ENCODE data around the gene TMEM213. TPM values are rescaled to one million over a fixed set of nuclear protein-coding genes. Genes with fewer than 3 reads are reported as not detected.

TMEM213 gene
- total RNA-seq, 4 donors from 2014 or later = not detected

DNA sequence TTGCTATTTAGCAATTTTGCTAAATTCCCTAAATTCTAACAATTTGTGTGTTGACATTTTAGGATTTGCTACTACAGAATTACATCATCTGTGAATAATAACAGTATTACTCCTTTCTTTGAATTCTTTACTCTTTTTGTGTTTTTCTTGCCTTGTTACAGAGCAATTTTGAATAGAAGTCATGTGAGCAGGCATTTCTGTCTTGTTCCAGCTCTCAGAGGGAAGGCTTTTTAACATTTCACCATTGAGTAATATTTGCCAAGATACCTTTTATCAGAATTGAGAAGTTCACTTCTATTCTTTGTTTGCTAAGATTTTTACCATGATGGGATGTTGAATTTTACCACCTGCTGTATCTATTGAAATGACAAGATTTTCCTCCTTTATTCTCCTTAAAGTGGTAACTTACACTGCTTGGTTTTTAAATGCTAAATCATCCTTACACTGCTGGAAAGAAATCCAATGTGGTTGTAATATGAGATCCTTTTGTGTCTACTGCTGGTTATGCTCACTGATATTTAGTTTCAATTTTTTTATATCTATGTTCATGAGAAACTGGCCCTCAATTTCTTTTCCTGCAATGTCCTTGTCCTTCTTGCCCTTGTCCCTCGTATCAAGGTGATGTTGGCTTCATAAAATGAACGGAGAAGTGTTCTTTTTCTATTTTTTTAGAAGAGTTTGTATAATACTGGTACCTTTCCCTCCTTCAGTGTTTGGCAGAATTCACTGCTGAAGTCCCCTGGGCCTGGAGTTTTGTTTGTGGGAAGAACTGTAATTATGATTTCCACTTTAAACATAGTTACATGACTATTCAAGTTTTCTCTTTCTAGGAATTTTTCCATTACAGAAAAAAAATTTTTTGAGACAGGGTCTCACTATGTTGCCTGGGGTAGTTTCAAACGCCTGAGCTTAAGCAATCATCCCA, 50.5 kb downstream of the TMEM213 start:
- Histone ChIP-seq H3K27ac (no peak overlapping the region), H3K27me3 (no peaks in the 10 kb centered on the region), H3K36me3 (peaks cover 0 to 4% (median 0%) of the 10 kb centered on the region in 4 donors), H3K9me3 (no peaks in the 10 kb centered on the region), H3K4me3 (no peak overlapping the region), H3K4me1 (no peaks in the 10 kb centered on the region)
- TF ChIP-seq POLR2AphosphoS5 (IDR thresholded peaks at IDR 0.05) = no peak
- TF ChIP-seq, protein P1, sequence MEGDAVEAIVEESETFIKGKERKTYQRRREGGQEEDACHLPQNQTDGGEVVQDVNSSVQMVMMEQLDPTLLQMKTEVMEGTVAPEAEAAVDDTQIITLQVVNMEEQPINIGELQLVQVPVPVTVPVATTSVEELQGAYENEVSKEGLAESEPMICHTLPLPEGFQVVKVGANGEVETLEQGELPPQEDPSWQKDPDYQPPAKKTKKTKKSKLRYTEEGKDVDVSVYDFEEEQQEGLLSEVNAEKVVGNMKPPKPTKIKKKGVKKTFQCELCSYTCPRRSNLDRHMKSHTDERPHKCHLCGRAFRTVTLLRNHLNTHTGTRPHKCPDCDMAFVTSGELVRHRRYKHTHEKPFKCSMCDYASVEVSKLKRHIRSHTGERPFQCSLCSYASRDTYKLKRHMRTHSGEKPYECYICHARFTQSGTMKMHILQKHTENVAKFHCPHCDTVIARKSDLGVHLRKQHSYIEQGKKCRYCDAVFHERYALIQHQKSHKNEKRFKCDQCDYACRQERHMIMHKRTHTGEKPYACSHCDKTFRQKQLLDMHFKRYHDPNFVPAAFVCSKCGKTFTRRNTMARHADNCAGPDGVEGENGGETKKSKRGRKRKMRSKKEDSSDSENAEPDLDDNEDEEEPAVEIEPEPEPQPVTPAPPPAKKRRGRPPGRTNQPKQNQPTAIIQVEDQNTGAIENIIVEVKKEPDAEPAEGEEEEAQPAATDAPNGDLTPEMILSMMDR (IDR thresholded peaks at IDR 0.05) = no peak
- in situ Hi-C loops (cut with MboI; ENCODE audit: low pct_ligation_motif_present in 1 of 4, low pct_unique_long_range_greater_than_20kb in 1 of 4, low sequenced_read_pairs in 3 of 4) = no loop called here
- intact Hi-C loops (cut with DNase I; ENCODE audit: low total_unique reads) = no loop called here
- WGBS, 2 donors (ENCODE audit: low coverage in 1 of 2) = 63 to 70% methylated on average over 3 of the region's 3 CpGs
- no peak for DNase-seq

DNA sequence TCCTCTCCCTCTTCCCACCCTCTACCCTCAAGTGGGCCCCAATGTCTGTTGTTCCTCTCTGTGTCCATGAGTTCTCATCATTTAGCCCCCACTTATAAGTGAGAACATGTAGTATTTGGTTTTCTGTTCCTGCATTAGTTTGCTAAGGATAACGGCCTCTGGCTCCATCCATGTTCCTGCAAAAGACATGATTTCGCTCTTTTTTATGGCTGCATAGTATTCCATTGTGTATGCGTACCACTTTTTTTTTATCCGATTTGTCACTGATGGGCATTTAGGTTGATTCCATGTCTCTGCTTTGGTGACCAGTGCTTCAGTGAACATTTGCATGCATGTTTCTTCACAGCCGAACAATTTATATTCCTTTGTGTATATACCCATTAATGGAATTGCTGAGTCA, 51.9 kb downstream of the TMEM213 start:
- no peak for DNase-seq
- Histone ChIP-seq H3K4me3 (no peak overlapping the region), H3K9me3 (no peaks in the 10 kb centered on the region), H3K27ac (no peak overlapping the region), H3K4me1 (no peaks in the 10 kb centered on the region), H3K27me3 (no peaks in the 10 kb centered on the region), H3K36me3 (peaks cover 0 to 4% (median 0%) of the 10 kb centered on the region in 4 donors)
- intact Hi-C loops (cut with DNase I; ENCODE audit: low total_unique reads) = no loop called here
- in situ Hi-C loops (cut with MboI; ENCODE audit: low pct_ligation_motif_present in 1 of 4, low pct_unique_long_range_greater_than_20kb in 1 of 4, low sequenced_read_pairs in 3 of 4) = no loop called here
- WGBS, 2 donors (ENCODE audit: low coverage in 1 of 2) = 88 to 90% methylated on average over 5 of the region's 5 CpGs
- TF ChIP-seq POLR2AphosphoS5 (IDR thresholded peaks at IDR 0.05) (no peak), EP300 (IDR thresholded peaks at IDR 0.05; ENCODE audit: low read depth) (no peak), POLR2A (IDR thresholded peaks at IDR 0.05) (no peak)
- TF ChIP-seq, protein P1 (IDR thresholded peaks at IDR 0.05) = no peak

DNA sequence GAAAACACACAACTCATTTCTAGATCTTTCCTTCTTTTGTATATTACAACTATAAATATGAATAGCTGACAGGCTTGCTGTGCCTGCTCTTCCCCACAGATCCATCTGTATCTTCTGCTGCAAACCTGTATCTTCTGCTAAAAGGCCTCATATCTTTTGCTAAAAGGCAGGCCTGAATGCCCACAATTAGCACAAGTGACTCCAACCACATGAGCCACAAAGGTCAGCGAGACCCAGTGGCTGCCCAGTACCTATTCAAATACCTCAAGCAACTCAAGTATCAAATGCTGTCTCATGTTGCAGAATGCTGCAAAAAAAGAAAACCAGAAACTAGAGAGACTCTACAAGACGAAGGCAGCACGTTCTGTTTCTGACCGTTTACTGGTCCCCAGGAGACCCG, 54.7 kb downstream of the TMEM213 start:
- intact Hi-C loops (cut with DNase I; ENCODE audit: low total_unique reads) = no loop called here

DNA sequence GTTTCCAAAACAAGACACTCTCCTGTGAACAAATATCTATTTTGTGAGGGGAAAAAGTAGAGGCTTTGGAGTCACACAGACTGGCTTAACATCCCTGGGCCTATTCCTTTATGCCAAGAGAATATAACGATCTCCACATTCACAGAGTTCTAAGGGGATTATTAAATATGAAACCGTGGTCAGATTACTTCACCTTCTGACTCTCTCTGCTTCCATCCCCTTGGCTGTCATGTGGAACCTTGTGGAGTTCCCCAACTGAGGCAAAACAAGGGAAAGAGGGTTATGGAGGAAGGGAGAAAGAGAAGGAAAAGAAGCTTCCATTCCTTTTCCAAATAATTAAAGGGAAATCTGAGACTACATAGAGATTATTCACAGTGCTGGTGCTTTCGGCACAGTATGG, 55.7 kb downstream of the TMEM213 start:
- TF ChIP-seq EP300 (IDR thresholded peaks at IDR 0.05; ENCODE audit: low read depth) (no peak), POLR2A (IDR thresholded peaks at IDR 0.05) (no peak), POLR2AphosphoS5 (IDR thresholded peaks at IDR 0.05) (no peak)
- intact Hi-C loops (cut with DNase I; ENCODE audit: low total_unique reads) (no loop called here), in situ Hi-C loops (cut with MboI; ENCODE audit: low pct_ligation_motif_present in 1 of 4, low pct_unique_long_range_greater_than_20kb in 1 of 4, low sequenced_read_pairs in 3 of 4) (no loop called here)
- Histone ChIP-seq H3K9me3 (peaks cover 0 to 4% of the 10 kb centered on the region in 2 donors), H3K4me1 (no peaks in the 10 kb centered on the region), H3K27ac (no peak overlapping the region), H3K27me3 (no peaks in the 10 kb centered on the region), H3K36me3 (peaks cover 0 to 4% (median 0%) of the 10 kb centered on the region in 4 donors), H3K4me3 (no peak overlapping the region)
- 83 to 84% methylated on average over 2 to 3 of the region's 3 CpGs for WGBS, 2 donors (ENCODE audit: low coverage in 1 of 2)
- DNase-seq = no peak

More for the DNA sequence above, 54.7 kb downstream of the TMEM213 start:
- no peaks in the 10 kb centered on the region for H3K27me3 ChIP-seq
- WGBS, 2 donors (ENCODE audit: low coverage in 1 of 2) = 81 to 92% methylated on average over 4 to 5 of the region's 5 CpGs
- no peak overlapping the region for H3K27ac ChIP-seq
- no peak overlapping the region for H3K4me3 ChIP-seq
- peaks cover 0 to 4% (median 0%) of the 10 kb centered on the region in 4 donors for H3K36me3 ChIP-seq
- H3K9me3 ChIP-seq = no peaks in the 10 kb centered on the region
- in situ Hi-C loops (cut with MboI; ENCODE audit: low pct_ligation_motif_present in 1 of 4, low pct_unique_long_range_greater_than_20kb in 1 of 4, low sequenced_read_pairs in 3 of 4) = no loop called here
- no peaks in the 10 kb centered on the region for H3K4me1 ChIP-seq
- no peak for TF ChIP-seq EP300 (IDR thresholded peaks at IDR 0.05; ENCODE audit: low read depth)
- TF ChIP-seq POLR2AphosphoS5 (IDR thresholded peaks at IDR 0.05) = no peak
- TF ChIP-seq POLR2A (IDR thresholded peaks at IDR 0.05) = no peak
- TF ChIP-seq, protein P1 (IDR thresholded peaks at IDR 0.05) = no peak
- no peak for DNase-seq

All from transverse colon (tissue), 4 donors.